Right kidney (tissue), 1 donor: Measurements from ENCODE around the gene ELP4.
A peak's percentile ranks its signal among the peaks of the same experiment; 100 is the strongest.

ENCODE experiments used
- DNase-seq: peaks from one replicate; pipeline ENCODE4 v3.0.0-alpha.2; 2016

Gene ELP4

GRCh38 chr11:31812383-31813381 lies 303.1 kb downstream of the ELP4 start:
- peak; percentile 70 for DNase-seq

GRCh38 chr11:31813391-31814175 lies 304.0 kb downstream of the ELP4 start:
- peak; percentile 42 for DNase-seq

- peak; percentile 52 for DNase-seq
Measured at GRCh38 chr11:31814176-31814868, 304.8 kb downstream of the ELP4 start.

GRCh38 chr11:31815711-31816467 lies 306.3 kb downstream of the ELP4 start:
- DNase-seq = peak; percentile 68

GRCh38 chr11:31816468-31817053 lies 307.0 kb downstream of the ELP4 start:
- DNase-seq = no peak

- DNase-seq = peak; percentile 74
Measured at GRCh38 chr11:31817054-31817620, 307.6 kb downstream of the ELP4 start.

GRCh38 chr11:31817621-31818424 lies 308.3 kb downstream of the ELP4 start:
- peak; percentile 55 for DNase-seq

GRCh38 chr11:31818425-31818755 lies 308.8 kb downstream of the ELP4 start:
- DNase-seq = no peak

- DNase-seq = no peak
Measured at GRCh38 chr11:31818874-31819331, 309.3 kb downstream of the ELP4 start.

- DNase-seq = peak; percentile 69
Measured at GRCh38 chr11:31819621-31820437, 310.3 kb downstream of the ELP4 start.

GRCh38 chr11:31820438-31820818 lies 310.9 kb downstream of the ELP4 start:
- no peak for DNase-seq

GRCh38 chr11:31821235-31821764 lies 311.7 kb downstream of the ELP4 start:
- no peak for DNase-seq

- DNase-seq = no peak
Measured at GRCh38 chr11:31821766-31822165, 312.2 kb downstream of the ELP4 start.

- DNase-seq = no peak
Measured at GRCh38 chr11:31822175-31822926, 312.8 kb downstream of the ELP4 start.

GRCh38 chr11:31822927-31823643 lies 313.5 kb downstream of the ELP4 start:
- DNase-seq = peak; percentile 29

- peak; percentile 41 for DNase-seq
Measured at GRCh38 chr11:31823644-31824331, 314.2 kb downstream of the ELP4 start.

GRCh38 chr11:31824332-31824878 lies 314.8 kb downstream of the ELP4 start:
- DNase-seq = peak; percentile 20
